Ramos (cell line): ENCODE measurements around the gene PLCD3.

Experiments used
- in situ Hi-C: fragments of 300-500 bp; cut with MboI; formaldehyde crosslinking; loops from one replicate; pipeline ENCODE4 v1.14.3; 2022; ENCODE audit warnings: low sequenced_read_pairs; ENCODE audit not compliant: unreplicated experiment

Gene PLCD3

DNA sequence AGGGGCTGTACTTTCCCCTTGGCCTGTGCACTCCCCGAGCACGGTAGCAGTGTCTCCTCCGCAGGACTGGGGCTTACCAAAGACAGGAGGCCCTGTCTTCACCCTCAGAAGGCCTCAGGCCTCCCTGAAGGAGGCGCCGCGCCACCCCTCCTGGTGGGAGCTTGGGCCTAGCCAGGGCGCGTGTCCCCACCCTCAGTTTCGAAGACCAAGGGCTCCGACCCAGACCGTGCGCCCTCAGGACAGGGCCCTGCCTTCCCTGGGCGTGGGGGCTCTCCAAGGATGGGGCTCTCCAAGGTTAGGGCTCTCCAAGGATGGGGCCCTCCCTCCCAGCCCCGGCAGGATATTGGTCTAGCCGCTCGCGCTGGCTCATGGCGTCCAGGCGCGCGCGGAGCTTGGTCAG, 11.8 kb downstream of the PLCD3 start:
- in situ Hi-C loops: no loop called here

GRCh38 chr17:45119964-45120363, 12.4 kb downstream of the PLCD3 start:
- in situ Hi-C loops: no loop called here

- in situ Hi-C loops: no loop called here
Observed at GRCh38 chr17:45118691-45119090, 13.6 kb downstream of the PLCD3 start.

- in situ Hi-C loops: no loop called here
Observed at GRCh38 chr17:45117848-45118646, 14.3 kb downstream of the PLCD3 start.

- in situ Hi-C loops: no loop called here
Observed at GRCh38 chr17:45117334-45117733, 15.0 kb downstream of the PLCD3 start.

DNA sequence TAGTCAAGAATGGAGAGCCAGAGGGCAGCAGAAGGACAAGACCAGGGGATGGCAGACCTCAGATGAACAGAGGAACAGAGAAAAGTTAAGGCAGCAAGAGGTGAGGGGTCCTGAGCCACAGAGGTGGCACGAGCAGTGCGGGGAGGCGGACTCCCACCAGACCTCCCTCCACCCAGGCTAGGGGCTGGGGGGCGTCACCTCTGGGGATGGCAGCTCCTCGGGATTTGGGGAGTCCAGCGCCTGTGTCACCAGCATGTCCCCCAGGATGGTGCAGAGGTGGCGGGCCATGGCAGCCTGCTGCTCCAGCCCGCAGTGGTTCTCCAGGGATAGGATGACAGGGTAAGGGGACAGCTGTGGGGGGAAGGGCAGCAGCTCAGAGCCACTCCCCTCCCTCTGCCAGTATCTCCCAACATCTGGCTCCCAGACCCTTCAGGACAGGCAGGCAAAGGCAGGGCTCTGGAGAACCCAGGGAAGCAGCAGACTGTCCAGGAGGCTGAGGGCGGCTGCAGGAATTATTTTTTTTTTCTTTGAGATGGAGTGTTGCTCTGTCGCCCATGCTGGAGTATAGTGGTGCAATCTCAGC, 15.8 kb downstream of the PLCD3 start:
- in situ Hi-C loops: no loop called here

- in situ Hi-C loops: no loop called here
Observed at GRCh38 chr17:45115871-45116270, 16.4 kb downstream of the PLCD3 start.

DNA sequence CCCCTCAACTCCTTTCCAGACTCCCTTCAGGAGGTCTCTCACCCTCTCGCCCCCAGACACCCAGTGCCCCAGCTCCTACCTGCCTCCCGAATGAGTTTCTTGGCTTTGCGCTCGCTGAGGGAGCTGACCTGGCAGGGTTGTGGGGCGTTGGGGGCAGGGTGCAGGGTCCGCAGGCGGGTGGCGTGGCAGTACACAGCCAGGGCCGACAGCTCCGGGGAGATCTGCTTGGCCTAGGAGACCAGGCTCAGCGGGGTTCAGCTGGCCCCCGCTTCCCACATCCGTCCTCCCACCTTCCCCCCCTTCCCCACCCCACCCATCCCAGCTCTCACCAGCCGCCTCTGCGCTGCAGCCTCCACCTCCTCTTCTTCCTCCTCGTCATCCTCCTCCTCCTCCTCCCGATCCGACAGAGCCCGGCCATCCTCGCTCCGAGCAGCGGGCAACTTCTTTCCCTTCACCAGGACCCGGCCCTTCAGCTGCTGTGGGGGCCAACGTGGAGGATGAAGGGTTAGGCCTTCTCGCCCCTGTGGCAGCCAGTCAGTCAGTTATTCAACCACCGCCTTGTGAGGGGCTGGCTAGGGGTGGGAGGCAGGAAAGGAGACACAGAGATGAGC, 17.2 kb downstream of the PLCD3 start:
- in situ Hi-C loops: no loop called here

DNA sequence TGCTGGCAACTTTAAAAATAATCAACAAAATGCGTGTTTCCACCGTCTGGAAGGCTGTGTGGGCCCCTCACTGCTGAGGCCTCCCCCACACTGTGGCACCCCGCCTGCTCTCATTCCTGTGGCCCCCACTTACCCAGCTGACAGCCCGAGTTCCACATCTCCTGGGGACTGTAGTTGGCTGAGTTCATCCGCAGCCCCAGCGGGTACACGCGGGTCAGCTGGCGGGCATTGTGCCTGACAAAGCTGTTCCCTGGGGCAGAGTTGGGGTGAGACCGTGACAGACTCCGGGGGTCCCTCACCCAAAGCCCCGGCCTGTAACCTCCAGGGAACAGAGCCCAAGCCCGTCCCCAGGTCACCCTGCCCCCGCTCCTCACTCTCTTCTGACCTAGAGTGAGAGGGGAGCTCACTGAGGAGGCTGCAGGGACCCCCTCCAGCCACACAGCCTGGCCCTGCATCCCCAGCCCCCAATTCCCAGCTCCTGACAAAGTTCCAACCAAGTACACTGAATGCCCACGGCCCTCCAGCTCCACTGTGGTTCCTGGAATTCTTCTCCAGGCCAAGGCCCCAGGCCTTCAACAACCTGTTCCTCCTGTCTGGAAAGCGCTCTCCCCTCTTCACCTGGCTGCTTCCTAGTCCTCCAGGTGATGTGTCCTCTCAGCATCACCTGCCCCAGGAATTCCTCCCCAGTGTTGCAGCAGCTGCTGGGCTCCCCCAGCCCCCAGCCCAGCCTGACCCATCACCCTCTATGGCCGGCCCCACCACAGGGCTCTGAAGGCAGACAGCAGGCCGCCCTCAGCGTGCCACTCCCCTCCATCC, 18.0 kb downstream of the PLCD3 start:
- in situ Hi-C loops: no loop called here

- in situ Hi-C loops: no loop called here
Observed at GRCh38 chr17:45113424-45113754, 18.9 kb downstream of the PLCD3 start.

DNA sequence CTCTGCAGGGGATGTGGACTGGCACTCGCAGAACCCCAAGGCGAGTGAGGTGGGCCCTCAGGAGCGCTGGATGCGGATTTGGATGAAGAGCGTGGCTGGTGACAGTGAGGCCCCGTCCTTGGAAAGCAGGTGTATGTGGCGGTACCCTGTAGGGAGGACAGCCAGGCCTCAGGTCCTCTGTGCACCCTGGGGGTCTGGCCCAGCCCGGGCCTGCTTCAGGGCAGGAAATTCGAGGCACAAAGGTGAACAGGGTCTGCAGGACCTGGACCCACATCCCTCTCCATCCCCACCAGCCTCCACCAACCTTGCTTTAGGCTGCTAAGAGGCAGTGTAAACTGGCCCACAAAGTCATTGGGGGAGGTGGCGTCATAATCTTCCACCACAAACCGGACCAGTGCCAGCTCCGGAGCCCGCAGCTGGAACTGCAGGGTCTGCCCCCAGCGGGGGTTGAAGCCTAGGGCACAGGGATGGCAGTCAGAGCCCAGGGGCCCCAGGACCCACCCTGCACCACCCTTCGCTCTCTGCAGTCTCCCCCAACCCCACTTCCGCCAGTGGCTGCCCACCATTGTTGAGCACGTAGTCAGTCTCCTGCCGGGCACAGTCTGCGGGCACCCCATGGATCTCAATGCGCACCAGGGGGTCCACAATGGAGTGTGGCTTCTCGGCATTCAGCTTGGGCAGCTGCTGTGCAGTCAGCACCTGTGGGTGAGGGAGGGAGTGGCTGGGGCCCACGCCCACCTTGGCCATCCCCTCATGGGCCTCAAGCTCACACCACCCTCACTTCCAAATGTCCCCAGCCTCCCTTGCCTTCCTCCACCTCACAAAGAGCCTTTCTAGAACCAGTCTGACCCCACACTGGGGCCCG, 19.5 kb downstream of the PLCD3 start:
- in situ Hi-C loops: no loop called here

- in situ Hi-C loops: no loop called here
Observed at GRCh38 chr17:45111850-45112249, 20.5 kb downstream of the PLCD3 start.

DNA sequence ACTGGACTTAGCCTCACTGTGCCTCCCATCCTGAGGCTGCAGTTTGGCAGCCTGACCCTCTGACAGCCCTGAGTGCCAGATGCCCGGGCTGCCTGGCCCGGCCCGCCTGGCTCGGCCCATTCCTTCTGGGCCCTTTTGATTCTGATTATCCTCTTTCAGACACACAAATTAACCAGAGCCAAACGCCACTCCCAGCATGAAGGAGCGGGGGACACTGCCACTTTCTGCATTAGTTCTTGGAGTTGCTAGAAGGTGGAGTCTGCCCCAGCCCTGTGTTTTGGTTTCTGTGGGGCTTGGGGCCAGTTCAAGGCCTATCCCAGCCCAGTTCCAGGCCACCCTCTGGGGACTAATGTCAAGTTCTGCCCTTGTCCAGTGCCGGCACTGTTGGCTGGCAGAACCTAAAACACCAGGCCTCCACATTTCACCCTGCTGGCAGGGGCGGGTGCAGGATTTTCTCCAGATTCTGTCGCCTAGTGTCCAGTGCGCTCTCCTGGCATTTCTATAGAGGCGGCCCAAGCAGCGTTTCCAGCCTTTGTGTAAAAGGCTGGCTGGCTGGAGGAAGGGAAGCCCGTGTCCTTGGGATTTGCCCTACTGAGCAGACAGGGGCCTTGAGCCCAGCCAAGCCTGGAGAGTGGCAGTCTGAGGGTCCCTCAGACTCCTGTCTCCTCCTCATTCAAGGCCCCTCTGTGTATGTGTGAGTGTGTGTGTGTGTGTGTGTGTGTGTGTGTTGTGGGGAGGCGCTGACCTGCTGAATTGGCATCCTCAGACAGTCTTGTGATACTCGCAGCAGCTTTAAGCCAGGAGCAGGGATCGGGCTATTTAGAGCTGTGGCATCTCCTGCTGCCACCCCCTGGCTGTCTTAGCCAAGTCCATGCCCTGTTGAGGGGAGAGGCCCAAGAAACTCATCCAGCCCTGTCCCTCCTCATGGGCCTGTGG, 21.4 kb downstream of the PLCD3 start:
- in situ Hi-C loops: no loop called here

DNA sequence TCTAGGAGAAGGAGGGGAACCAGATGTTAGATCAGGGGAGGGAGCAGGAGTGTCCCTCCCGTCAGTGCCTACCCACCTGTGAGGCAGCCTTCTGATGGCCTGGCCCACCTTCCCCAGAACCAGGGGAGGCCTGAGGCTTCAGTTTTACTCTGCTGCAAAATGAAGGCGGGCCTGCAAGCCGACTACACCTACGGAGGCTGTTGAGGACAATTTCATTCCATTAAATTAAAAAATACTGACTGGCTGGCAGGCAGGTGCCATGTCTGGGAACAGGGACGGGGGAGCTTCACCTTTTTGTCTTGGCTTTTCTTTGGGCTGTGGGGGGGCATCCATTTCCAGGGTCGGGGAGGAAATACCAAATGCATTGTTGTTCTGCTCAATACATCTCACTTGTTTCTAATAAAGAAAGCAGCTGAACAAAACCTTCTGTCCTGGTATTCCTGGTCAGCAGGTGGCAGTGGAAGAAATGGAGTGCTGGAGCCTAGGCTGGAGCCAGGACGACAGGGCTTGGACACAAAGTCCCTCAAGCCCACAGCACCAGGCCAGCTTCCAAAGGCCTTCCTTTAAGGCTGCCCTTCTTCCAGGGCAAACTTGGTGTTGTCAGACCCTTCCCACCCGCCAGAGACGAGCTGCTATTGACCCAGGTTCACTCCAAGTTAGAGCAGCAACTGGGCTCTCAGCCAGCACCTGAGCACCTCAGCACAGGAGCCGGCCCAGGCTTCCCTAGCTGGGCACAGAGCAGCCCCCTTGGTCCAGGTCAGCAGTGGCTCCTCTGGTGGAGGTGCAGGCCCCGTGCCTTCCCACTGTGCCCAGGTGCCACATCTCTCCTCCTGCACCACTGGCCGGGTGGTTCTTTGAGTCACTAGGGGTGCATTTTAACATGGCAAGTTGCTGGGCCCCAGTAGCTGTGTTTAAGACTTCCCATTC, 23.5 kb downstream of the PLCD3 start:
- in situ Hi-C loops: loop anchor here (10.0 kb wide), 1 partner anchor 334 kb away; no protein-coding TSS in a partner anchor

DNA sequence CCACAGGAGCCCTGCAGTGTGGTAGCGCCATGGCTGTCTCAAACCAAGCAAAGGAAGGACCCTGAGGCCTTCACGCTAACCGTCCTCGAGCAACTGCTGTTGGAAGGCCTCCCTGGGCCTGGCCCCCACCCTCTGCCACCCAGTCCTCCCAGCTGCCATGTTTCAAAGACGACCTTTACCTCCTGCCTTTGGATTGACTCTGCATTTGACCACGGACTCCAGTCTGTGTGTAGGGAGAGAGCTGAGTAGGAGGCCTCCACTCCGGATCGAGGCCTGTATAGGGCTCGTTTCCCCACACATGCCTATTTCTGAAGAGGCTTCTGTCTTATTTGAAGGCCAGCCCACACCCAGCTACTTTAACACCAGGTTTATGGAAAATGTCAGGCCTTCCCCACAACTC, 24.3 kb downstream of the PLCD3 start:
- in situ Hi-C loops: loop anchor here (10.0 kb wide), 1 partner anchor 333 kb away; no protein-coding TSS in a partner anchor

DNA sequence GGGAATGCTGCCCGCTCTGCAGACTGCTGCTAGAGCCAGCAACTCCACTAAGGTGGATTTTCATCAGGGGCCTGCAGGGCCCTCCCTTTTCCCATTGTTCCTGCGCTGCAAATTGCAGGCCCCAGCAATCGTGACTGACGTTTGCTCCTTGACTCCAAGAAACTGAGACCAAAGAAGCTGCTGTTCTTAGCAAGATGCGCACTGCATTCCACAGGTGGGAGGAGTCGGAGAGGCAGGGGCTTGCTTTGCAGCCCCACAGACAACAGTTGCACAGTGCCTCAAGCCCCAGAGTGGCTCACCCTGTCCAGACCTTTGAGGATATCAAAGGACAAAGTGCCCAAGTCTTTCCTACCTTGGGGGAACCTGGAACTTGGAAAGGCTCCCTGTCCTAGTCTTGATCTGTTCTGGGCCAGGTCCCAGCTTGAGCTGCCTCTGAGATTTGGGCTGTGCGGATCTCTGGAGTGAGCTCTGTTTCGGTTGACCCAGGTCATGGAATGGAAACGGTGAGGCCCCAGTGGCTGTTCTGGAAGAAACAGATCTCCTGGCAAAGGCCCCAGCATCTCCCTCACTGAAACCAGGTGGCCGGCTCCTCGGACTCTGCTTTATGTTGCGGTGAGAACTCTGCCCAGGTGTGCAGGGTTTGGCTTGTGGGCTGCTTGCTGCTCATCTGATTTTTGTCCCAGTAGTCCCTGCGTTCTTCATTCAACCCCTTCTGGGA, 24.9 kb downstream of the PLCD3 start:
- in situ Hi-C loops: loop anchor here (10.0 kb wide), 1 partner anchor 333 kb away; no protein-coding TSS in a partner anchor

GRCh38 chr17:45106582-45106981, 25.7 kb downstream of the PLCD3 start:
- in situ Hi-C loops: loop anchor here (10.0 kb wide), 1 partner anchor 332 kb away; no protein-coding TSS in a partner anchor
